Subcutaneous adipose tissue (tissue), 4 donors: Measurements from ENCODE around the gene DCTPP1. TPM values are rescaled to one million over a fixed set of nuclear protein-coding genes. Genes with fewer than 3 reads are reported as not detected.

Experiments
- CTCF ChIP-seq: fragments of 450-650 bp; IDR thresholded peaks from one replicate; pipeline ENCODE4 v1.5.1; 2016; ENCODE audit warnings: low read depth, mild to moderate bottlenecking, control low read depth, antibody characterized with exemption, moderate library complexity
- total RNA-seq, 4 donors: library from RNA; depleted of rRNA; stranded (reverse); fragments of >200 nt; gene quantifications; one replicate each; pipeline ENCODE4 v1.1.0, GENCODE V29; 2016

Gene DCTPP1
- total RNA-seq, 4 donors from 2014 or later, result 8.8 to 20.1 (median 15.2) TPM

- TF ChIP-seq CTCF, result no peak
These were observed 27.9 kb downstream of the DCTPP1 start for GRCh38 chr16:30401768-30402425.

- no peak for TF ChIP-seq CTCF
These were observed 30.2 kb downstream of the DCTPP1 start for GRCh38 chr16:30399435-30400186.

- no peak for TF ChIP-seq CTCF
These were observed 31.0 kb downstream of the DCTPP1 start for GRCh38 chr16:30398661-30399434.

GRCh38 chr16:30397776-30398660 lies 31.8 kb downstream of the DCTPP1 start:
- TF ChIP-seq CTCF, result no peak

- no peak for TF ChIP-seq CTCF
These were observed 32.8 kb downstream of the DCTPP1 start for GRCh38 chr16:30397056-30397455.

- no peak for TF ChIP-seq CTCF
These were observed 33.7 kb downstream of the DCTPP1 start for GRCh38 chr16:30395992-30396585.
